ENCODE results near the gene CYTH2.

CYTH2 gene

DNA sequence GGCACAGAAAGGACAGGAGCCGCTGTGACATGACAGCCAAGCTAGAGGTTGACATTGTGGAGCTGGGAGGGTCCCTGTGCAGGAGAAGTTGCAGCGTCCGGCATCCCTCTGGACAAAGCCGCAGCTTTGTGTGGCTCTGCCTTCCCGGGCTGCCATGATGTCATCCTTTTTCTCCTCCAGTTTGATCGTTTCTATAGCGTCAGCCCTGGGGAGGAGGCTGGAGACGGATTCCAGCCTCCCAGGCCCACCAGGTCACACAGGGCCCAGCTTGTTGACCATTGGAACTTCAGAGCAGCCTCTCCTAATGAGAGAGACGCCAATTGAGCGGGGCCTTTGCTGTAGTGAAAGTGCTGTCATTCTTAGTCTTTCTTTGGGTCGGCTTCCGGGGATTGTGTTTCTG lies 17.5 kb upstream of the CYTH2 start:
- TF ChIP-seq TAF1 (IDR thresholded peaks at IDR 0.05; ENCODE audit: borderline replicate concordance, insufficient read depth, low read length) = no peak
- TF ChIP-seq POLR2AphosphoS5 (IDR thresholded peaks at IDR 0.05; ENCODE audit: low read depth, low read length) = no peak
- TF ChIP-seq SIN3A (IDR thresholded peaks at IDR 0.05; ENCODE audit: borderline replicate concordance, insufficient read depth, low read length) = no peak
- TF ChIP-seq FOXP2 (optimal IDR thresholded peaks at IDR 0.05; ENCODE audit: borderline replicate concordance, extremely low read depth, extremely low read length, insufficient read depth) = no peak
- TF ChIP-seq, protein P1, sequence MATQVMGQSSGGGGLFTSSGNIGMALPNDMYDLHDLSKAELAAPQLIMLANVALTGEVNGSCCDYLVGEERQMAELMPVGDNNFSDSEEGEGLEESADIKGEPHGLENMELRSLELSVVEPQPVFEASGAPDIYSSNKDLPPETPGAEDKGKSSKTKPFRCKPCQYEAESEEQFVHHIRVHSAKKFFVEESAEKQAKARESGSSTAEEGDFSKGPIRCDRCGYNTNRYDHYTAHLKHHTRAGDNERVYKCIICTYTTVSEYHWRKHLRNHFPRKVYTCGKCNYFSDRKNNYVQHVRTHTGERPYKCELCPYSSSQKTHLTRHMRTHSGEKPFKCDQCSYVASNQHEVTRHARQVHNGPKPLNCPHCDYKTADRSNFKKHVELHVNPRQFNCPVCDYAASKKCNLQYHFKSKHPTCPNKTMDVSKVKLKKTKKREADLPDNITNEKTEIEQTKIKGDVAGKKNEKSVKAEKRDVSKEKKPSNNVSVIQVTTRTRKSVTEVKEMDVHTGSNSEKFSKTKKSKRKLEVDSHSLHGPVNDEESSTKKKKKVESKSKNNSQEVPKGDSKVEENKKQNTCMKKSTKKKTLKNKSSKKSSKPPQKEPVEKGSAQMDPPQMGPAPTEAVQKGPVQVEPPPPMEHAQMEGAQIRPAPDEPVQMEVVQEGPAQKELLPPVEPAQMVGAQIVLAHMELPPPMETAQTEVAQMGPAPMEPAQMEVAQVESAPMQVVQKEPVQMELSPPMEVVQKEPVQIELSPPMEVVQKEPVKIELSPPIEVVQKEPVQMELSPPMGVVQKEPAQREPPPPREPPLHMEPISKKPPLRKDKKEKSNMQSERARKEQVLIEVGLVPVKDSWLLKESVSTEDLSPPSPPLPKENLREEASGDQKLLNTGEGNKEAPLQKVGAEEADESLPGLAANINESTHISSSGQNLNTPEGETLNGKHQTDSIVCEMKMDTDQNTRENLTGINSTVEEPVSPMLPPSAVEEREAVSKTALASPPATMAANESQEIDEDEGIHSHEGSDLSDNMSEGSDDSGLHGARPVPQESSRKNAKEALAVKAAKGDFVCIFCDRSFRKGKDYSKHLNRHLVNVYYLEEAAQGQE (IDR thresholded peaks at IDR 0.05; ENCODE audit: insufficient read depth in 1 of 2, low read depth in 2 of 2, low read length in 2 of 2) = no peak

DNA sequence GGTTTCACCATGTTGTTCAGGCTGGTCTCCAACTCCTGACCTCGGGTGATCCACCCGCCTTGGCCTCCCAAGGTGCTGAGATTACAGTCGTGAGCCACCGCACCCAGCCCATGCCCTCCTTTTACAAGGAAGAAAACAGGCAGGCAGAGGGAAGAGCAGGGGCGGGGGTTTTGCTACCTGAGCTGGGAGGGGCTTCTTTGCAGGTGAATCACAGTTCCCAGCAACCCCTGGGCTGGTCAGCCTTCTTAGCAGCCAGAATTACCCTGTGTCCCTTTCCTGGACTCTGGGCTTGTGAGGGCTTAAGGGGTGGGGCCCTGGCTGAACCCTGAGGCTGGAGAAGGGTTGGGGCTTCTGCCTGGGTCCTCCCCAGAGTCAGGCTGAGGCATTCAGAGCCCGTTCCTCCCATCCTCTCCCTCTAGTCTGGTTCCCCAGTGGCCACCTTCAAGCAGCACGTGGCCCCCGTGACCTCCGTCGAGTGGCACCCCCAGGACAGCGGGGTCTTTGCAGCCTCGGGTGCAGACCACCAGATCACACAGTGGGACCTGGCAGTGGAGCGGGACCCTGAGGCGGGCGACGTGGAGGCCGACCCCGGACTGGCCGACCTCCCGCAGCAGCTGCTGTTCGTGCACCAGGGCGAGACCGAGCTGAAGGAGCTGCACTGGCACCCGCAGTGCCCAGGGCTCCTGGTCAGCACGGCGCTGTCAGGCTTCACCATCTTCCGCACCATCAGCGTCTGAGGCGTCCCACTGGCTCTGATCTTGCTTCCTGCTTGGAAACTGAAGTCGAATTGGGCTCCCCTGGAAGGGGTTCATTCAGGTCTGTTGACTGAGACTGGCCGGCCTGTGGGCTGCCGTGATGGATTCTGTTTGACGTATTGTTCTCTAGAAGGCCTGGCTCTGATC lies 16.6 kb upstream of the CYTH2 start:
- TF ChIP-seq POLR2AphosphoS5 (IDR thresholded peaks at IDR 0.05; ENCODE audit: low read depth, low read length) (no peak), SIN3A (IDR thresholded peaks at IDR 0.05; ENCODE audit: borderline replicate concordance, insufficient read depth, low read length) (no peak), TAF1 (IDR thresholded peaks at IDR 0.05; ENCODE audit: borderline replicate concordance, insufficient read depth, low read length) (no peak), FOXP2 (optimal IDR thresholded peaks at IDR 0.05; ENCODE audit: borderline replicate concordance, extremely low read depth, extremely low read length, insufficient read depth) (no peak)
- TF ChIP-seq, protein P1 (IDR thresholded peaks at IDR 0.05; ENCODE audit: insufficient read depth in 1 of 2, low read depth in 2 of 2, low read length in 2 of 2) = no peak

DNA sequence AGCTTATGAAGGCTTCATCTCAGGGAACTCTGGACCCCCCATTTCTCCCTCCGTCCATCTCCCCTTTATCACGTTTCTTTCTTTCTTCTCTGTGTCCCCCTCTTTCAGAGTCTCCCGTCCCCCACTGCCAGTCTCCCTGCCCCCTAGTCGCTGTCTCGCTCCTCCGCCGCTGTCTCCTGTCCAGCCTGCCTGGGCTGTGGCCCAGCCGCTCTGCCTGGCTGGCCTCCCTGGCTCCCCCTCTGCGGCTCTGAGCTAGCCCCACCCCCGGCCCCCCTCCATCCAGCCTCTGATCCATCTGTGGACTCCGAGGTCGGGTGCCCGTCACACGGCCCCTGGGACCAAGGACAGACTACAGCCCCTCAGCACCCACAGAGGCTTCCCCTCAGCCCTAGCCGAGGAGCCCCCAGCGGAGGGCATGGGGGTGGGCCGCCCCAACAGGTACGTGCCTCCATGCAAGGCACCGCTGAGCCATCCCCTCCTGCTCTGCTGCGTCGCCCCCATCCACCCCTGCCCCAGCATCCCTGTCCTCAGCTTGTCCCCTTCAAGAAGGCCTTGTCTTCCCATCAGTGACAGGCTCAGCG lies 14.9 kb upstream of the CYTH2 start:
- TF ChIP-seq, protein P1 (IDR thresholded peaks at IDR 0.05; ENCODE audit: insufficient read depth in 1 of 2, low read depth in 2 of 2, low read length in 2 of 2) = no peak
- no peak for TF ChIP-seq TAF1 (IDR thresholded peaks at IDR 0.05; ENCODE audit: borderline replicate concordance, insufficient read depth, low read length)
- no peak for TF ChIP-seq SIN3A (IDR thresholded peaks at IDR 0.05; ENCODE audit: borderline replicate concordance, insufficient read depth, low read length)
- TF ChIP-seq POLR2AphosphoS5 (IDR thresholded peaks at IDR 0.05; ENCODE audit: low read depth, low read length) = no peak

DNA sequence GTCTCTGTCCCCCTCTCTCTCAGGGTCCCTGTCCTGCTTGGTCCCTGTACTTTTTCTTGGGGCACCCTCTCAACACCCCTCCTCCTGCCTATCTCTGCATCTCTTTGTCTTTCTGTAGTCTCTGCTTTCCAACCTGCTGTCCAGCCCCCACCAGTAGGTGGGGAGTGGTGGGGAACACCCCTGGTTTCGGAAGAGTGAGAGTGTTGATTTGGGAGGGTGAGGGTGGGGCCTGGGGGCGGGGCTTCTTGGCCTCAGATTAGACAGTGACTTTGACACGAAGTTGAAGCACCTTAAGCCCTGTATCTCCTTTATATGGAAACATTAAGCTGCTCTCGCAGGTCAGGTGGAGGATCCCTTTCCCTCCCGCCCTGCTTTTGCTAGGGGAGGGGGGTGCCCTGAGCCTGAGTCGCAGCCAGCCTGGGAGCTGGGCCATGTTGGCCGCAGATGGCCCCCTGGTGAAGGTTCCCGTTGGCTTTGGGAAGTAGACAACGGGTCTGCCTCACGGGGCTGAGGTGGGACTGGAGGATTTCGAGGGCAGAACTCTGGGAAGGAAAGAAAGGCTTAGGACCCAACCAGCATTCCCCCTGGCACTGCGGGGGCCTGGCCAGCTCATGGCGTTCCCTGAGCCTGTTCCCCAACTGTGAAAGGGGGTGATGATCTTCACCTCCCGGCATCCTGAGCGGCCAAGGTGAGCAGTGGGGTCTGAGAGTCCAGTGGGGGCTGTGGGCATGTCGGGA lies 13.8 kb upstream of the CYTH2 start, which contains the start of gene KCNJ14:
KCNJ14 (plus strand) TSS at position 404 of the 737 bp plus-strand sequence. CDS start 6,151 bp downstream, outside the sequence.
- TF ChIP-seq, protein P1 (IDR thresholded peaks at IDR 0.05; ENCODE audit: insufficient read depth in 1 of 2, low read depth in 2 of 2, low read length in 2 of 2) = no peak
- TF ChIP-seq FOXP2 (optimal IDR thresholded peaks at IDR 0.05; ENCODE audit: borderline replicate concordance, extremely low read depth, extremely low read length, insufficient read depth) = no peak
- TF ChIP-seq TAF1 (IDR thresholded peaks at IDR 0.05; ENCODE audit: borderline replicate concordance, insufficient read depth, low read length) = no peak
- no peak for TF ChIP-seq SIN3A (IDR thresholded peaks at IDR 0.05; ENCODE audit: borderline replicate concordance, insufficient read depth, low read length)
- no peak for TF ChIP-seq POLR2AphosphoS5 (IDR thresholded peaks at IDR 0.05; ENCODE audit: low read depth, low read length)
